Activated T-helper 17 cell treated with anti-CD3 and anti-CD28 coated beads, Interleukin-2, amount 50 U/mL, for 72 hours (primary cell): ENCODE data around the gene DPRX. TPM values are rescaled to one million over a fixed set of nuclear protein-coding genes. Genes with fewer than 3 reads are reported as not detected.
"Not testable (repeated sequence)": the region's sequence is repeated elsewhere in the genome, so short reads cannot be mapped to it uniquely, and the experiment has no call there.

ENCODE experiments used
- ATAC-seq: fragments of 150-1000 bp; cut with Tn5 transposase; replicated peaks from 2 replicates; pipeline ENCODE4 v1.10.0; 2021; ENCODE audit warnings: mild to moderate bottlenecking, moderate library complexity
- H3K27ac Mint-ChIP-seq: one replicate; pipeline ENCODE4 v1.8.0; 2022; ENCODE audit warnings: mixed read lengths
- H3K27me3 Mint-ChIP-seq: one replicate; pipeline ENCODE4 v1.8.0; 2022; ENCODE audit warnings: mixed read lengths
- H3K36me3 Mint-ChIP-seq: one replicate; pipeline ENCODE4 v1.8.0; 2022; ENCODE audit warnings: low read depth, mild to moderate bottlenecking, mixed read lengths
- H3K4me1 Mint-ChIP-seq: one replicate; pipeline ENCODE4 v1.8.0; 2022; ENCODE audit warnings: mixed read lengths
- H3K4me3 Mint-ChIP-seq: one replicate; pipeline ENCODE4 v1.8.0; 2022; ENCODE audit warnings: mild to moderate bottlenecking, mixed read lengths
- H3K9me3 Mint-ChIP-seq: one replicate; pipeline ENCODE4 v1.8.0; 2022; ENCODE audit warnings: mixed read lengths
- total RNA-seq, 2 donors: library from RNA; stranded (reverse); gene quantifications; one replicate each; pipeline ENCODE4 v1.2.3, GENCODE V29; 2022

DPRX gene
- total RNA-seq, 2 donors from 2014 or later: not detected

DNA sequence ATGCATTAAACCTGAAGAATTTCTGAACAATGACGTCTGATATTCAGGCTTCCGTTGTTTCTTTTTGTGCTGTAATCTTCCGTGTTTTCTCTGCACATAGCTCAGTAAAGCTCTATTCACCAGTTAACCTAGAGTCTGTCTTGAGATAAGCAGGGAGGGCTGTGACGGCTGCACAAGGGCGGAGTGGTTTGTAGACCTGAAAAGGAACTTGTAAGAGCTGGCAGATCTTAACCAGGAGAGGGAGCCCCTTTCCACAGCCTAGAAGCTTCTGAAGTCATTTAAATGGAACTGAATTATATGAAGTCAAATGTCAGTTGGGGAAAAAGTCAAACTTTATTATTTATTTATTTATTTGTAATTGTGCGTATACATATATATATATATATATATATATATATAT is 27.5 kb downstream of the DPRX start:
- no peaks in the 10 kb centered on the region for H3K27me3 Mint-ChIP-seq
- peaks cover 16% of the 10 kb centered on the region for H3K9me3 Mint-ChIP-seq
- H3K4me1 Mint-ChIP-seq: no peaks in the 10 kb centered on the region
- no peak for ATAC-seq
- no peak overlapping the region for H3K4me3 Mint-ChIP-seq
- H3K36me3 Mint-ChIP-seq: no peaks in the 10 kb centered on the region
- no peak overlapping the region for H3K27ac Mint-ChIP-seq

DNA sequence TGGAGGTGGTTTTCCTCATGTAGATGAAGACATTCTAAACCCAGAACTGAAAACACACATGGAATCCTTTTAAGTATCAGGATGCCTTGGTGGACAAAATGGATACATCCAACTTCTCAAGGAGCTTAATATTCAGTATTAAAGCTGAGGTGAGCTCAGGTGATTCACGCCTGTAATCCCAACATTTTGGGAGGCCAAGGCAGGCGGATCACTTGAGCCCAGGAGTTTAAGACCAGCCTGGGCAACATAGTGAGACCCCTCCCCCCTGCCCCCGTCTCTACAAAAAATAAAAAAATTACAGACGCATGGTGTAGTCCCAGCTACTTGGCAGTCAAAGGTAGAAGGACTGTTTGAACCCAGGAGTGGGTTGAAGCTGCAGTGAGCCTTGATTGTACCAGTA is 28.8 kb downstream of the DPRX start:
- ATAC-seq: no peak
- H3K4me1 Mint-ChIP-seq: no peaks in the 10 kb centered on the region
- H3K36me3 Mint-ChIP-seq: no peaks in the 10 kb centered on the region
- H3K27ac Mint-ChIP-seq: no peak overlapping the region
- no peaks in the 10 kb centered on the region for H3K27me3 Mint-ChIP-seq
- H3K9me3 Mint-ChIP-seq: peaks cover 11% of the 10 kb centered on the region
- H3K4me3 Mint-ChIP-seq: no peak overlapping the region

DNA sequence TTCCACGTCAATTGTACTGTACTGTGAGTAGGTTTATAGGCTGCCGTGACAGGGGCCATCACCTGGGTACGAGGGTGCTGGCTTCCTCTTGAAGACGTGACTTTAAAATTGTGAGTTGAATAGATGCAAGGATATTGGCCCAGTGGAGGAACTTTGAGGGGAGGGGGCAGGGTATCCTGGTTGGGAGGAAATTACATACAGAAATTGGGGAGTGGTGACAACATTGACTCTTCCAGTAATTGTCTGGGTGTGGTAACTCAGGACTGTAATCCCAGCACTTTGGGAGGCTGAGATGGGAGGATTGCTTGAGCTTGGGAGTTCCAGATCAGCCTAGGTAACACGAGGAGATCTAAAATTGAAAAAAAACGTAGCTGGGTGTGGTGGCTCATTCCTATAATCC is 30.4 kb downstream of the DPRX start:
- ATAC-seq: no peak
- Mint-ChIP-seq H3K9me3 (peaks cover 11% of the 10 kb centered on the region), H3K36me3 (no peaks in the 10 kb centered on the region), H3K27ac (no peak overlapping the region), H3K4me3 (no peak overlapping the region), H3K4me1 (no peaks in the 10 kb centered on the region), H3K27me3 (no peaks in the 10 kb centered on the region)

DNA sequence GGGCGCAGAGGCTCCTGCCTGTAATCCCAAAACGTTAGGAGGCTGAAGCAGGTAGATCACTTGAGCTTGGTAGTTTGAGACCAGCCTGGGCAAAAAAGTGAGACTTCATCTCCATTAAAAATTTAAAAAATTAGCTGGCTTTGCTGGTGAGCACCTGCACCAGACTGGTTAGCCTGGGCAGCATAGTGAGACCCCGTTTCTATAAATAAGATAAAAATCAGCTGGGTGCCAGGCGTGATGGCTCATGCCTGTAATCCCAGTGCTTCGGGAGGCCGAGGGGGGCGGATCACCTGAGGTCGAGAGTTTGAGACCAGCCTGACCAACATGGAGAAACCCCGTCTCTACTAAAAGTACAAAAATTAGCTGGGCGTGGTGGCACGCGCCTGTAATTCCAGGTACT is 32.4 kb downstream of the DPRX start:
- H3K27ac Mint-ChIP-seq: no peak overlapping the region
- no peaks in the 10 kb centered on the region for H3K36me3 Mint-ChIP-seq
- H3K9me3 Mint-ChIP-seq: peaks cover 8% of the 10 kb centered on the region
- H3K27me3 Mint-ChIP-seq: no peaks in the 10 kb centered on the region
- H3K4me3 Mint-ChIP-seq: no peak overlapping the region
- ATAC-seq: no peak
- no peaks in the 10 kb centered on the region for H3K4me1 Mint-ChIP-seq

DNA sequence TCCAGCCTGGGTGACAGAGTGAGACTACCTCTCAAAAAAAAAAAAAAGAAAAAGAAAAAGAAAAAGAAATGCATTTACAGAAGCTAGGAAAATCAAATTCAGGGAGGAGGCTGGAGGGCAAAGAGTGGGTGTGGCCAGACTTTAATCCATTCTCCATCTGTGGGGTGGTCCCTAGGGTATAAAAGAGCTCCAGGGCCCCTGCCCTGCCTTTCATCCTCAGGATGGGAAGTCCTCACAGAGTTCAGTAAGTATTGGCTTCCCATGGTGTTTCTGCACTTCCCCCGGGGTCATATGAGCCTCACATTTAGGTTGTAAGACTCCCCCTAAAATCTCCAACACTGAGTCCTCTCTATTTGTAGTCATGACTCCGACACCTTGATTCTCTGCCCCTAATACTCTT is 33.0 kb downstream of the DPRX start:
- no peak overlapping the region for H3K27ac Mint-ChIP-seq
- H3K27me3 Mint-ChIP-seq: no peaks in the 10 kb centered on the region
- H3K4me3 Mint-ChIP-seq: no peak overlapping the region
- H3K36me3 Mint-ChIP-seq: no peaks in the 10 kb centered on the region
- ATAC-seq: no peak
- peaks cover 8% of the 10 kb centered on the region for H3K9me3 Mint-ChIP-seq
- H3K4me1 Mint-ChIP-seq: no peaks in the 10 kb centered on the region

DNA sequence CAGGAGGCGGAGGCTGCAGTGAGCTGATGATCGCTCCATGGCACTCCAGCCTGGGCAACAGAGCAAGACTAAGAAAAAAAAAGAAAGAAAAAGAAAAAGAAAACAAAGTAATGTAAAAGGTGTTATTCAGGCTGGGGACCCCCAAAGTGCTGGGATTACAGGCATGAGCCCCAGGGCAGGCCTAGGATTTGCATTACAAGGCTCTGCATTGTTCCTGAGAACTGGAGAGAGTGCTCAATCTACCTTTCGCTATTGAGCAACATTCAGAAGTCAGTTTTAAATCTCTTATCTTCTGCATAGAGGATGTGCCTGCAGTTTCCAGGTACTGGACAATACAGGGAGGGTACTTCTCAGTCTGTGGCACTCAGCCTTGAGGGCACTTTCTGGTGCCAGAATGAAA is 34.5 kb downstream of the DPRX start:
- H3K27me3 Mint-ChIP-seq, ATAC-seq: not testable (repeated sequence)

DNA sequence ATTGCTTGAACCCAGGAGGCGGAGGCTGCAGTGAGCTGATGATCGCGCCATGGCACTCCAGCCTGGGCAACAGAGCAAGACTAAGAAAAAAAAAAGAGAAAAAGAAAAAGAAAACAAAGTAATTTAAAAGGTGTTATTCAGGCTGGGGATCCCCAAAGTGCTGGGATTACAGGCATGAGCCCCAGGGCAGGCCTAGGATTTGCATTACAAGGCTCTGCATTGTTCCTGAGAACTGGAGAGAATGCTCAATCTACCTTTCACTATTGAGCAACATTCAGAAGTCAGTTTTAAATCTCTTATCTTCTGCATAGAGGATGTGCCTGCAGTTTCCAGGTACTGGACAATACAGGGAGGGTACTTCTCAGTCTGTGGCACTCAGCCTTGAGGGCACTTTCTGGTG is 37.0 kb downstream of the DPRX start:
- H3K4me3 Mint-ChIP-seq, H3K27ac Mint-ChIP-seq, H3K36me3 Mint-ChIP-seq, H3K27me3 Mint-ChIP-seq, ATAC-seq, H3K4me1 Mint-ChIP-seq, H3K9me3 Mint-ChIP-seq: not testable (repeated sequence)

More for the DNA sequence above, 34.5 kb downstream of the DPRX start:
- H3K27ac Mint-ChIP-seq, H3K36me3 Mint-ChIP-seq, H3K4me3 Mint-ChIP-seq, H3K4me1 Mint-ChIP-seq: not testable (repeated sequence)
- peaks cover 12% of the 10 kb centered on the region for H3K9me3 Mint-ChIP-seq

DNA sequence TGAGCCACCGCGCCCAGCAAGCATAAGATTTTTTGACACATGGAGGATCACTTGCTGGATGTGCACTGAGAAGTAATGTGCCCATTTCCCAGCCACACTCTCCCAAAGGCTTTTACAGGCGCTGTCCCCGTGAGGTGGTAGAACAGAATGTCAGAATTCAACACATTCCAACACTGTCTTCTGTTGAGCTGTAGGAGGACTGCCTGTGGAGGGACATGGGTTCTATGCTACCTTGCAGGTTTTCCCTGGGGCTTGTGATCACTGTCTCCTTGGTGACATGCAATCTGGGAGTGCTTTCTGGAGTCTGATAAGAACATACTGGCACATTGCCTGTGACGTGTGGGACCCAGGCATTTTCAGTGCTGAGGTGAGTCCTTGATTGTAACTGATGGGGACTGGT is 38.5 kb downstream of the DPRX start:
- no peak for ATAC-seq
- H3K27ac Mint-ChIP-seq: no peak overlapping the region
- peaks cover 3% of the 10 kb centered on the region for H3K9me3 Mint-ChIP-seq

DNA sequence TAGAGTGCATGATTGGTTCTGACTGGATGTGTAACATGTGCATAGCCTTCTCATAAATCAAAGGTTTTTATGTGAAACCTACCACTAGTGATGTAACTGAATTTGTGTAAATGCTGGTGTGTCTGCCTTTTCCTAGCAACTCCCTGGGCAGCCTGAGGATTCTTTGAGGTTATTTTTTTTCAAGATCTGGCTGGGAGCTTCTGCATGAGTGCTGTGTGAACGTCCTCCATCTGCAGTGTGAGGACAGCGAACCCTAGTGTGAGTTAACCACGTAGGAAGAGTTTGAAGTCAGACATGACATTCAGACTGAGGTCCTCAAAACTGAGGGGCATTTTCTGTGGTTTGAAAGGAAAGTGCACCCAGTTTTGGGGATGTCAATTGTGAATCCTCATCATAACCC is 39.9 kb downstream of the DPRX start:
- peaks cover 3% of the 10 kb centered on the region for H3K9me3 Mint-ChIP-seq
- no peaks in the 10 kb centered on the region for H3K36me3 Mint-ChIP-seq
- no peak overlapping the region for H3K27ac Mint-ChIP-seq
- no peak for ATAC-seq
- no peaks in the 10 kb centered on the region for H3K27me3 Mint-ChIP-seq
- H3K4me3 Mint-ChIP-seq: no peak overlapping the region
- H3K4me1 Mint-ChIP-seq: no peaks in the 10 kb centered on the region

More for the DNA sequence above, 38.5 kb downstream of the DPRX start:
- H3K36me3 Mint-ChIP-seq: no peaks in the 10 kb centered on the region
- H3K4me1 Mint-ChIP-seq: no peaks in the 10 kb centered on the region
- no peak overlapping the region for H3K4me3 Mint-ChIP-seq
- H3K27me3 Mint-ChIP-seq: no peaks in the 10 kb centered on the region

Other genes with a start within 250 kb of the DPRX start
- gene ZNF765, start 236.8 kb upstream of the DPRX start, total RNA-seq: 10 to 100 TPM in 1 of 2 donors, 1 to 10 TPM in 1; 8.4 to 15.8 TPM
- gene ZNF761, start 200.0 kb upstream of the DPRX start, total RNA-seq: 10 to 100 TPM; 10.9 to 14.2 TPM
- 1 to 10 TPM; 3.4 to 8.4 TPM for gene ZNF813, start 164.3 kb upstream of the DPRX start, total RNA-seq
- gene ZNF331, start 93.9 kb upstream of the DPRX start, total RNA-seq: 10 to 100 TPM; 24.9 to 65.2 TPM
- gene NLRP12, start 192.3 kb downstream of the DPRX start, total RNA-seq: not detected
- 10 to 100 TPM; 48.8 to 72.8 TPM for gene MYADM, start 235.9 kb downstream of the DPRX start, total RNA-seq